Motor neuron (in vitro differentiated cells): ENCODE results near the gene REV3L. TPM values are rescaled to one million over a fixed set of nuclear protein-coding genes. Genes with fewer than 3 reads are reported as not detected.

ENCODE experiments used
- ATAC-seq, 8 experiments: fragments of 200-7000 bp; cut with Tn5 transposase; replicated peaks in 6 of 8; 2 replicates each; pipeline ENCODE4 v1.8.0; 2021; ENCODE audit warnings: mild to moderate bottlenecking in 8 of 8, moderate library complexity in 8 of 8
- H3K27ac ChIP-seq, 2 donors: fragments of 250-450 bp; sonication (Bioruptor Pico); 2 replicates each; pipeline ENCODE4 v1.9.0; 2021; ENCODE audit warnings: antibody characterized with exemption in 2 of 2, mild to moderate bottlenecking in 2 of 2, moderate library complexity in 1 of 2
- H3K4me1 ChIP-seq, 2 donors: fragments of 250-450 bp; sonication (Bioruptor Pico); replicated peaks in 1 of 2; 2 replicates each; pipeline ENCODE4 v1.6.1; 2021; ENCODE audit warnings: antibody characterized with exemption in 2 of 2, mild to moderate bottlenecking in 2 of 2, moderate library complexity in 1 of 2
- H3K4me3 ChIP-seq, 5 donors: fragments of 250-450 bp; sonication (Bioruptor Pico); 2 replicates each; pipeline ENCODE4 v1.9.0; 2021; ENCODE audit warnings: antibody characterized with exemption in 5 of 5, mild to moderate bottlenecking in 5 of 5, moderate library complexity in 4 of 5
- WGBS, 10 experiments: fragments of 450-650 bp; shearing (Covaris generic); methylation state at CpG; one replicate each; pipeline ENCODE4 v1.0.0; 2022; 5-methylcytosine and 5-hydroxymethylcytosine counted together
- in situ Hi-C, 9 experiments: fragments of 400-800 bp; cut with MboI; loops; one replicate each; pipeline ENCODE4 v1.15.0; 2021; ENCODE audit warnings: low sequenced_read_pairs in 9 of 9, low pct_unique_long_range_greater_than_20kb in 2 of 9; ENCODE audit not compliant: unreplicated experiment in 9 of 9
- total RNA-seq, 8 experiments: library from RNA; unstranded; fragments of 300-600 nt; gene quantifications; 2 replicates each; pipeline versions ENCODE4 v1.2.3 to v1.2.4, GENCODE V29; 2022

The REV3L gene
- total RNA-seq, 8 experiments from 2014 or later, result 19.5 to 63.6 (median 39.1) TPM

- Histone ChIP-seq H3K27ac (no peak overlapping the region), H3K4me3 (no peak overlapping the region), H3K4me1 (no peaks in the 10 kb centered on the region)
- WGBS, 10 experiments, result 83 to 100% (median 100%) methylated on average over 1 of the region's 1 CpG; no CpG with 5 or more reads in 7 of the 10 experiments
- peak in 1 of 8 experiments; percentile 16 for ATAC-seq
- in situ Hi-C loops, result loop anchor here in 1 of 9 experiments (25.0 kb wide), 1 partner anchor 279 kb away; no protein-coding TSS in a partner anchor
Measured at GRCh38 chr6:111358454-111358853, 124.6 kb downstream of the REV3L start.

DNA sequence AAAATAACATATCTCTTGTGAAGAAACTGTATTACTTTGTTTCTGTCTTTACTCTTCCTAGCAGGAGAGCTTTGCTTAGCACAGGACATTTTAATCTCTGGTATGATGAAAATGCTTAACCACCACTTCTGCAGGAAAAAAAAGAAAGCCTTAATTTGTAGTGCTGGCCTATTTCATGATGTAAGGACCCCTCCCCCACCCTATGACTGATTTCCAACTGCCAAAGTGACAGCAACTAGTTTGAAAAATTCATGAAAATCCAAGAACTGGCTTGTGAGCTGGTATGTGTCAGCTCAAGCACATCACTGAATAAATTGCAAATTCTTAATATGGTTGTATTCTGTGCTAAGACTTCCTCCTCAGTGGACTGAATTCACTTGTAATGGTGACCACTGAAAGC is 125.3 kb downstream of the REV3L start:
- ATAC-seq, result peak in 4 of 8 experiments; percentile 16 to 56 (median 36)
- H3K4me3 ChIP-seq, result no peak overlapping the region
- H3K27ac ChIP-seq, result no peak overlapping the region
- no peaks in the 10 kb centered on the region for H3K4me1 ChIP-seq
- in situ Hi-C loops, result loop anchor here in 1 of 9 experiments (25.0 kb wide), 1 partner anchor 280 kb away; no protein-coding TSS in a partner anchor

DNA sequence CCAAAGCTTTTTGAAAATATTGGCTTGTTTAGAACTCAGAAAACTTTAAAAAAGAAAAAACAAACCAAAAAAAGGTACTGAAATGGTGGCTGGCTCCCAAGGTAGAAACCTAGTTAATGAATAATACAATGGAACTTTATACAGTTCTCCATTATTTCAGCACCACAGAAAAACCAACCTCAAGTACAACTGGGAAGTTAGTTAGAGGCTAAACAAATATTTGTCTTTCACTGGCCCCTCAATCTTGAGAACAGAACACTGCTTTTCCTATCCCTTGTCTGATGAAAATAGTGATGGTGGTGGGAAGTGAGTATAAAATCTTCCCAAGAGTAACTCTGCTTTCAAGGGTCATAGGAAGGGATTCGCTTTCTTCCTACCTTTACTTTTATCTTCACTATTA is 126.5 kb downstream of the REV3L start:
- Histone ChIP-seq H3K4me3 (no peak overlapping the region), H3K4me1 (no peaks in the 10 kb centered on the region), H3K27ac (no peak overlapping the region)
- 88 to 100% (median 100%) methylated on average over 1 of the region's 1 CpG; no CpG with 5 or more reads in 4 of the 10 experiments for WGBS, 10 experiments
- in situ Hi-C loops, result loop anchor here in 1 of 9 experiments (25.0 kb wide), 1 partner anchor 281 kb away; no protein-coding TSS in a partner anchor
- ATAC-seq, result peak in 1 of 8 experiments; percentile 32

GRCh38 chr6:111354758-111355555 is 128.1 kb downstream of the REV3L start:
- Histone ChIP-seq H3K27ac (no peak overlapping the region), H3K4me3 (no peak overlapping the region), H3K4me1 (no peaks in the 10 kb centered on the region)
- no peak for ATAC-seq
- WGBS, 10 experiments, result 89 to 98% (median 95%) methylated on average over 2 to 3 of the region's 3 CpGs
- in situ Hi-C loops, result loop anchor here in 1 of 9 experiments (25.0 kb wide), 1 partner anchor 282 kb away; no protein-coding TSS in a partner anchor

DNA sequence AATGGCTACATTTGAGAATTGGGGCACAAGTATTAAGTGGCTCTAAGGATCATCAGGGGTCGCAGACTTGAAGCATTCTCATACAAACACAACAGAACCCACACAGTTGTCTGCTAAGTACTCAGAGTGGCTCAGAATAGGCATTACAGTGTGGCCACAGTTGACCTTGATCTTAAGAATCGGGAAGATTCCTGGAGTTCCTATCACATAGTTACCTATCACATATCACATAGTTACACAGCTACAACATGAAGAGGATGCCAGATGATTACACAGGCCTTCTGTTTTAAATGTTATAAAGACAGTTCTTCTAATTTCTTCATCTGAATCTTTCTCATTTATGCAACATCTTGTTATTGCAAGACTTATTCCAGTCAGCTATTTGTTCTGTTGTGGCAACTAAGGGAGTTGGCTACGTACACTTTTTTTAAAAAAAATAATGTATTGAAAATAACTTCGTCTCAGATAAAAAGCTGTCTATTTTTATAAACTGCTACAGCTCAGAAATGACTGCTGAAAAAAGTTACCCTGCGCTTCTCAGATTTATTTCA is 129.0 kb downstream of the REV3L start:
- 90 to 100% (median 96%) methylated on average over 2 to 5 of the region's 5 CpGs for WGBS, 10 experiments
- ATAC-seq, result peak in 2 of 8 experiments; percentile 15 to 86
- in situ Hi-C loops, result loop anchor here in 1 of 9 experiments (25.0 kb wide), 1 partner anchor 283 kb away; no protein-coding TSS in a partner anchor

DNA sequence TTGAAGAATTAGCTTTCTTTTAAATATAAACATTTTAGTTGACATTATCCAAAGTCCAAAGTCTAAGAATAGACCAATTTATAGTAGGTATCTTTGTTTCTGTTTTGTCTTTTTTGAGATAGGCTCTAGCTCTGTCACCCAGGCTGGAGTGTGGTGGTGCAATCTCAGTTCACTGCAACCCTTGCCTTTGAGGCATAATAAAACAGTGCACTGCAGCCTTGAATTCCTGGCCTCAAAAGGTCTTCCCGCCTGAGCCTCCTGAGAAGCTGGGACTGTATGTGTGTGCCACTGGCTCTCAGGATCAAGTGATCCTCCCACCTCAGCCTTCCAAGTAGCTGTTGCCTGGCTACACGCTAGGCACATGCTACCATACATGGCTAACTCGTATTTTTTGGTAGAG is 135.4 kb downstream of the REV3L start:
- ATAC-seq, result no peak
- no peak overlapping the region for H3K4me3 ChIP-seq
- H3K4me1 ChIP-seq, result no peaks in the 10 kb centered on the region
- in situ Hi-C loops, result no loop called here
- H3K27ac ChIP-seq, result no peak overlapping the region
- WGBS, 10 experiments, result 81 to 100% (median 100%) methylated on average over 1 to 3 of the region's 3 CpGs; no CpG with 5 or more reads in 4 of the 10 experiments

More for the DNA sequence above, 129.0 kb downstream of the REV3L start:
- no peaks in the 10 kb centered on the region for H3K4me1 ChIP-seq
- no peak overlapping the region for H3K4me3 ChIP-seq
- no peak overlapping the region for H3K27ac ChIP-seq

GRCh38 chr6:111342913-111343312 is 140.1 kb downstream of the REV3L start:
- in situ Hi-C loops, result no loop called here
- ATAC-seq, result peak in 3 of 8 experiments; percentile 50 to 85 (median 67)
- WGBS, 10 experiments, result 33 to 100% (median 82%) methylated on average over 1 of the region's 1 CpG; no CpG with 5 or more reads in 2 of the 10 experiments
- Histone ChIP-seq H3K4me3 (no peak overlapping the region), H3K27ac (no peak overlapping the region), H3K4me1 (no peaks in the 10 kb centered on the region)

- no peaks in the 10 kb centered on the region for H3K4me1 ChIP-seq
- no peak overlapping the region for H3K4me3 ChIP-seq
- in situ Hi-C loops, result no loop called here
- ATAC-seq, result no peak
- H3K27ac ChIP-seq, result no peak overlapping the region
- 30 to 100% (median 83%) methylated on average over 1 of the region's 1 CpG; no CpG with 5 or more reads in 1 of the 10 experiments for WGBS, 10 experiments
Measured at GRCh38 chr6:111339294-111339693, 143.7 kb downstream of the REV3L start.

DNA sequence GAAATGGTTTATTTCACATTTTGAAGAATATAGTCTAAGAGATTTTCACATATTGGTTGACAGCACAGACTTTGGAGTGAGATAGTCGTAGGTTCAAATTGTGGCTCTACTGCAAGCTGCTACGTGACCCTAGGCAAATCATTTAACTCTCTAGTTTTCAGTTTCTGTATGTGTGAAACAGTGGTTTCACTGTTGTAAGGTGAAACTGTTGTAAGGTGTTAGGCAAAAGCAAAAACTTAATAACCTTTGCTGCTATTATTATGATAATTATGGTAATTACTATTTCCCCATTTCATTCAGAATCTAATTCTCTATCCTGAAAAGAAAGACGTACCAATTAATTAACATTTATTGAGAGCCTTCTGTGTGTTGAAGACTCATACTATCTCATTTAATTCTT is 144.2 kb downstream of the REV3L start:
- in situ Hi-C loops, result no loop called here
- no peak overlapping the region for H3K4me3 ChIP-seq
- ATAC-seq, result no peak
- 40 to 88% (median 68%) methylated on average over 1 to 3 of the region's 3 CpGs; no CpG with 5 or more reads in 1 of the 10 experiments for WGBS, 10 experiments
- no peaks in the 10 kb centered on the region for H3K4me1 ChIP-seq
- no peak overlapping the region for H3K27ac ChIP-seq

GRCh38 chr6:111337829-111338236 is 145.2 kb downstream of the REV3L start:
- no peak for ATAC-seq
- Histone ChIP-seq H3K4me3 (no peak overlapping the region), H3K4me1 (no peaks in the 10 kb centered on the region), H3K27ac (no peak overlapping the region)
- 57 to 100% (median 91%) methylated on average over 1 of the region's 1 CpG; no CpG with 5 or more reads in 2 of the 10 experiments for WGBS, 10 experiments
- in situ Hi-C loops, result no loop called here

GRCh38 chr6:111329882-111330633 is 153.0 kb downstream of the REV3L start:
- Histone ChIP-seq H3K4me3 (no peak overlapping the region), H3K27ac (no peak overlapping the region), H3K4me1 (no peaks in the 10 kb centered on the region)
- 80 to 100% (median 100%) methylated on average over 1 to 3 of the region's 3 CpGs for WGBS, 10 experiments
- no peak for ATAC-seq
- in situ Hi-C loops, result no loop called here

- 60 to 100% (median 98%) methylated on average over 1 to 3 of the region's 3 CpGs; no CpG with 5 or more reads in 2 of the 10 experiments for WGBS, 10 experiments
- no peak overlapping the region for H3K4me3 ChIP-seq
Measured at GRCh38 chr6:111326563-111326962, 156.5 kb downstream of the REV3L start.

DNA sequence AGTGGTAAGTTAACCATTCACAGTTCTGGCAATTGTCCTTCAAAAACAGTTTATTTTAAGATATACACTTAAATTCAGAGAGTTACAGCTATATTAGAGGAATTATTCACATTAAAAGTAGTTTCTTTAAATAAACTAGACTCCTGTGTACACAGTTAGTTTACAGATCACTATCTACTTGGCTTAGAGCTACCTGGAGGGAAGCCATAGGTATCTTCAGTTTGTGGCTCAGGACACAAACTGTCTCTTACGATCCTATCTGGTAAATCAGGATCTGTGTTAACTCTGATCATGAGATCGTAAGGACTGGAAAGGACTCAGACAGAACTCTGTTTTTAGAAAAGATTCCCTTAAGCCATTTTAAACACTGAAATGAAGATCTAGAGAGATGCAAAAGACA is 160.9 kb downstream of the REV3L start:
- ATAC-seq, result no peak
- H3K27ac ChIP-seq, result no peak overlapping the region
- H3K4me1 ChIP-seq, result no peaks in the 10 kb centered on the region
- H3K4me3 ChIP-seq, result no peak overlapping the region
- 93 to 100% (median 100%) methylated on average over 1 to 2 of the region's 2 CpGs; no CpG with 5 or more reads in 3 of the 10 experiments for WGBS, 10 experiments
- in situ Hi-C loops, result no loop called here

More at GRCh38 chr6:111326563-111326962, 156.5 kb downstream of the REV3L start:
- no peak for ATAC-seq
- H3K4me1 ChIP-seq, result no peaks in the 10 kb centered on the region
- in situ Hi-C loops, result no loop called here
- no peak overlapping the region for H3K27ac ChIP-seq
